Testis (tissue), 2 donors: ENCODE measurements around the gene RPUSD3.

Experiments used
- CTCF ChIP-seq, 3 experiments: fragments of 450-650 bp in 2 of 3; fragments of 200-600 bp in 1 of 3; sonication (generic) in 1 of 3; IDR thresholded peaks; one replicate each; pipeline ENCODE4 v1.5.1; 2016 to 2019; ENCODE audit warnings: antibody characterized with exemption in 3 of 3, mild to moderate bottlenecking in 2 of 3, moderate library complexity in 1 of 3
- POLR2A ChIP-seq: fragments of 450-650 bp; IDR thresholded peaks from one replicate; pipeline ENCODE4 v1.6.1; 2017; ENCODE audit warnings: antibody characterized with exemption, mild to moderate bottlenecking, moderate library complexity

GRCh38 chr3:9806688-9807589 lies 36.9 kb downstream of the RPUSD3 start:
- TF ChIP-seq POLR2A (no peak), CTCF (IDR thresholded peaks at IDR 0.05) (no peak)
